SH-SY5Y (cell line): ENCODE measurements around the gene MDM2.

ENCODE experiments used
- GATA2 ChIP-seq: IDR thresholded peaks from 2 replicates; pipeline ENCODE4 v1.6.1; 2011; ENCODE audit warnings: mild to moderate bottlenecking, low read depth, low read length
- GATA3 ChIP-seq: IDR thresholded peaks from 2 replicates; pipeline ENCODE4 v1.6.1; 2011; ENCODE audit warnings: low read depth, mild to moderate bottlenecking, low read length, moderate library complexity

- no peak for TF ChIP-seq GATA2
- no peak for TF ChIP-seq GATA3
Measured at GRCh38 chr12:68793436-68793835, 14.5 kb upstream of the MDM2 start.
